ENCODE measurements around the gene GAREM1. TPM values are rescaled to one million over a fixed set of nuclear protein-coding genes. Genes with fewer than 3 reads are reported as not detected.

Gene GAREM1
- total RNA-seq, 1 experiment from 2014 or later = 11.1 TPM

DNA sequence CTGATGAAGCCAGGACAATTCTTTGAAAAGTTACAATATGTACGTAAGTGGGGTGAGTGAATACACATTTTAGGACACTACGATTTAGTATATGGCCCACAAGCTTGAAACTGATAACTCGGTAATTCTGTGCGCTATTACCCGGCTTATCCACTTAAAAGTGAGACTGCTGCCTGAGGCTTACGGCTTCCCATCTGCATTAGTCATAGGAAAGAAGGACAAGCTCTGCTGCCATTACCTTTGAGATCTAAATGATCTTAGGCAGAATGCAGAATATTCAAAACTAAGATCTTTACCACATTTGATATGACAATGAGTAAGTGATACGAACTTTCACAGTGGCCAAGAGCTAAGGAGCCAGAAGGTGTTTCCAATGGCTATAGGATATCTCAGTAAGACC is 133.3 kb downstream of the GAREM1 start:
- Histone ChIP-seq H4K20me1 (ENCODE audit: insufficient read depth) (no peaks in the 10 kb centered on the region), H3K9me3 (ENCODE audit: control insufficient read depth in 1 of 2, insufficient read depth in 1 of 2, low read depth in 1 of 2, low read length in 2 of 2) (no peaks in the 10 kb centered on the region), H3K4me1 (ENCODE audit: control insufficient read depth in 1 of 2, insufficient read depth in 2 of 2, low read length in 2 of 2) (no peaks in the 10 kb centered on the region), H2AFZ (ENCODE audit: low read depth, low read length, poor library complexity, severe bottlenecking) (no peak overlapping the region), H3K27ac (ENCODE audit: low read depth, low read length) (no peak overlapping the region), H3K36me3 (ENCODE audit: control insufficient read depth in 1 of 2, insufficient read depth in 2 of 2, low read length in 2 of 2) (no peaks in the 10 kb centered on the region), H3K27me3 (ENCODE audit: insufficient read depth, low read length) (no peaks in the 10 kb centered on the region), H3K4me3 (replicated peaks in 1 of 2; ENCODE audit: low read depth in 1 of 2, low read length in 2 of 2) (no peak overlapping the region), H3K9ac (ENCODE audit: low read length) (no peak overlapping the region), H3K9me2 (ENCODE audit: insufficient read depth) (no peaks in the 10 kb centered on the region), H3K4me2 (ENCODE audit: low read length) (no peak overlapping the region), H3K79me2 (ENCODE audit: insufficient read depth, low read length) (no peaks in the 10 kb centered on the region)
- CTCF ChIA-PET = no interaction called here
- BruUV-seq (replicated peaks) = no TSS peak
- intact Hi-C loops (cut with micrococcal nuclease) = no loop called here
- ATAC-seq = no peak
- RAD21 ChIA-PET (ENCODE audit: low non-redundant PET in 1 of 2, low total read pairs in 2 of 2, uncharacterized antibody in 2 of 2, unreplicated experiment in 2 of 2) = no interaction called here
- DNase-seq (ENCODE audit: low read depth, low spot score) = no peak
- POLR2A ChIA-PET = no interaction called here
- no peak for TF ChIP-seq TCF7L2 (IDR thresholded peaks at IDR 0.05; ENCODE audit: borderline replicate concordance, extremely low read depth, insufficient read depth, insufficient read length)
- TF ChIP-seq ZFX (IDR thresholded peaks at IDR 0.05) = no peak
- no peak for TF ChIP-seq POLR2AphosphoS5 (IDR thresholded peaks at IDR 0.05; ENCODE audit: low read depth, low read length)
- TF ChIP-seq POLR2A (IDR thresholded peaks at IDR 0.05; ENCODE audit: borderline replicate concordance, extremely low read depth, insufficient read depth, insufficient read length) = no peak
- no peak for TF ChIP-seq JUND (IDR thresholded peaks at IDR 0.05)
- no peak for TF ChIP-seq FOSL1 (IDR thresholded peaks at IDR 0.05; ENCODE audit: low read depth)
- TF ChIP-seq, protein P1, sequence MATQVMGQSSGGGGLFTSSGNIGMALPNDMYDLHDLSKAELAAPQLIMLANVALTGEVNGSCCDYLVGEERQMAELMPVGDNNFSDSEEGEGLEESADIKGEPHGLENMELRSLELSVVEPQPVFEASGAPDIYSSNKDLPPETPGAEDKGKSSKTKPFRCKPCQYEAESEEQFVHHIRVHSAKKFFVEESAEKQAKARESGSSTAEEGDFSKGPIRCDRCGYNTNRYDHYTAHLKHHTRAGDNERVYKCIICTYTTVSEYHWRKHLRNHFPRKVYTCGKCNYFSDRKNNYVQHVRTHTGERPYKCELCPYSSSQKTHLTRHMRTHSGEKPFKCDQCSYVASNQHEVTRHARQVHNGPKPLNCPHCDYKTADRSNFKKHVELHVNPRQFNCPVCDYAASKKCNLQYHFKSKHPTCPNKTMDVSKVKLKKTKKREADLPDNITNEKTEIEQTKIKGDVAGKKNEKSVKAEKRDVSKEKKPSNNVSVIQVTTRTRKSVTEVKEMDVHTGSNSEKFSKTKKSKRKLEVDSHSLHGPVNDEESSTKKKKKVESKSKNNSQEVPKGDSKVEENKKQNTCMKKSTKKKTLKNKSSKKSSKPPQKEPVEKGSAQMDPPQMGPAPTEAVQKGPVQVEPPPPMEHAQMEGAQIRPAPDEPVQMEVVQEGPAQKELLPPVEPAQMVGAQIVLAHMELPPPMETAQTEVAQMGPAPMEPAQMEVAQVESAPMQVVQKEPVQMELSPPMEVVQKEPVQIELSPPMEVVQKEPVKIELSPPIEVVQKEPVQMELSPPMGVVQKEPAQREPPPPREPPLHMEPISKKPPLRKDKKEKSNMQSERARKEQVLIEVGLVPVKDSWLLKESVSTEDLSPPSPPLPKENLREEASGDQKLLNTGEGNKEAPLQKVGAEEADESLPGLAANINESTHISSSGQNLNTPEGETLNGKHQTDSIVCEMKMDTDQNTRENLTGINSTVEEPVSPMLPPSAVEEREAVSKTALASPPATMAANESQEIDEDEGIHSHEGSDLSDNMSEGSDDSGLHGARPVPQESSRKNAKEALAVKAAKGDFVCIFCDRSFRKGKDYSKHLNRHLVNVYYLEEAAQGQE (IDR thresholded peaks at IDR 0.05; ENCODE audit: low read depth) = no peak
- TF ChIP-seq EGR1 (IDR thresholded peaks at IDR 0.05; ENCODE audit: low read depth) = no peak
- TF ChIP-seq CEBPB (IDR thresholded peaks at IDR 0.05; ENCODE audit: low read depth) = no peak
- TF ChIP-seq, protein P2, sequence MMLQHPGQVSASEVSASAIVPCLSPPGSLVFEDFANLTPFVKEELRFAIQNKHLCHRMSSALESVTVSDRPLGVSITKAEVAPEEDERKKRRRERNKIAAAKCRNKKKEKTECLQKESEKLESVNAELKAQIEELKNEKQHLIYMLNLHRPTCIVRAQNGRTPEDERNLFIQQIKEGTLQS (IDR thresholded peaks at IDR 0.05) = no peak
- no peak for TF ChIP-seq ELF1 (IDR thresholded peaks at IDR 0.05; ENCODE audit: borderline replicate concordance, low read depth)
- TF ChIP-seq SIN3A (IDR thresholded peaks at IDR 0.05; ENCODE audit: low read depth) = no peak
- no peak for TF ChIP-seq ZNF274 (IDR thresholded peaks at IDR 0.05; ENCODE audit: low read depth, low read length)
- no peak for TF ChIP-seq SRF (IDR thresholded peaks at IDR 0.05; ENCODE audit: low read depth)
- TF ChIP-seq EZH2phosphoT487 (IDR thresholded peaks at IDR 0.05; ENCODE audit: borderline replicate concordance) = no peak
- TF ChIP-seq CBX3 (IDR thresholded peaks at IDR 0.05; ENCODE audit: low read depth) = no peak
- TF ChIP-seq, protein P3, sequence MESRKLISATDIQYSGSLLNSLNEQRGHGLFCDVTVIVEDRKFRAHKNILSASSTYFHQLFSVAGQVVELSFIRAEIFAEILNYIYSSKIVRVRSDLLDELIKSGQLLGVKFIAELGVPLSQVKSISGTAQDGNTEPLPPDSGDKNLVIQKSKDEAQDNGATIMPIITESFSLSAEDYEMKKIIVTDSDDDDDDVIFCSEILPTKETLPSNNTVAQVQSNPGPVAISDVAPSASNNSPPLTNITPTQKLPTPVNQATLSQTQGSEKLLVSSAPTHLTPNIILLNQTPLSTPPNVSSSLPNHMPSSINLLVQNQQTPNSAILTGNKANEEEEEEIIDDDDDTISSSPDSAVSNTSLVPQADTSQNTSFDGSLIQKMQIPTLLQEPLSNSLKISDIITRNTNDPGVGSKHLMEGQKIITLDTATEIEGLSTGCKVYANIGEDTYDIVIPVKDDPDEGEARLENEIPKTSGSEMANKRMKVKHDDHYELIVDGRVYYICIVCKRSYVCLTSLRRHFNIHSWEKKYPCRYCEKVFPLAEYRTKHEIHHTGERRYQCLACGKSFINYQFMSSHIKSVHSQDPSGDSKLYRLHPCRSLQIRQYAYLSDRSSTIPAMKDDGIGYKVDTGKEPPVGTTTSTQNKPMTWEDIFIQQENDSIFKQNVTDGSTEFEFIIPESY (IDR thresholded peaks at IDR 0.05; ENCODE audit: extremely low read depth, insufficient replicate concordance, low read length) = no peak
- TF ChIP-seq RAD21 (IDR thresholded peaks at IDR 0.05; ENCODE audit: low read depth) = no peak

Data from HCT116 (cell line).